Measurements from ENCODE around the gene PHF20.
"Not testable (repeated sequence)": the region's sequence is repeated elsewhere in the genome, so short reads cannot be mapped to it uniquely, and the experiment has no call there.

The PHF20 gene

GRCh38 chr20:35739294-35740163 is 32.3 kb upstream of the PHF20 start:
- no peak for DNase-seq (ENCODE audit: low spot score)

GRCh38 chr20:35741892-35742740 is 29.7 kb upstream of the PHF20 start, which contains the start of gene RBM39:
Gene RBM39, minus strand, starts transcription at chr20:35742260. Its CDS starts 1,386 bp downstream, at chr20:35740874.
- DNase-seq (ENCODE audit: low spot score) = peak; percentile 100

GRCh38 chr20:35742741-35743523 is 28.9 kb upstream of the PHF20 start:
- peak; percentile 23 for DNase-seq (ENCODE audit: low spot score)

- DNase-seq (ENCODE audit: low spot score) = no peak
Observed at GRCh38 chr20:35743693-35744491, 27.9 kb upstream of the PHF20 start.

GRCh38 chr20:35744492-35744841 is 27.3 kb upstream of the PHF20 start:
- DNase-seq (ENCODE audit: low spot score) = not testable (repeated sequence)

- DNase-seq (ENCODE audit: low spot score) = no peak
Observed at GRCh38 chr20:35750611-35751010, 21.2 kb upstream of the PHF20 start.

GRCh38 chr20:35756404-35756803 is 15.4 kb upstream of the PHF20 start:
- no peak for DNase-seq (ENCODE audit: low spot score)

- no peak for DNase-seq (ENCODE audit: low spot score)
Observed at GRCh38 chr20:35757098-35757705, 14.6 kb upstream of the PHF20 start.

GRCh38 chr20:35761548-35761947 is 10.3 kb upstream of the PHF20 start:
- not testable (repeated sequence) for DNase-seq (ENCODE audit: low spot score)

GRCh38 chr20:35762461-35762860 is 9.4 kb upstream of the PHF20 start:
- no peak for DNase-seq (ENCODE audit: low spot score)

- DNase-seq (ENCODE audit: low spot score) = not testable (repeated sequence)
Observed at GRCh38 chr20:35764936-35765335, 6.9 kb upstream of the PHF20 start.

GRCh38 chr20:35766843-35767242 is 5.0 kb upstream of the PHF20 start:
- DNase-seq (ENCODE audit: low spot score) = no peak

- DNase-seq (ENCODE audit: low spot score) = peak; percentile 61
Observed at GRCh38 chr20:35767683-35768481, 3.9 kb upstream of the PHF20 start.

- peak; percentile 74 for DNase-seq (ENCODE audit: low spot score)
Observed at GRCh38 chr20:35768731-35769664, 2.8 kb upstream of the PHF20 start.

GRCh38 chr20:35771367-35771688 is 487 bp upstream of the PHF20 start:
- DNase-seq (ENCODE audit: low spot score) = no peak

GRCh38 chr20:35772563-35773058 is 796 bp downstream of the PHF20 start:
- no peak for DNase-seq (ENCODE audit: low spot score)

GRCh38 chr20:35773154-35773751 is 1.4 kb downstream of the PHF20 start:
- peak; percentile 19 for DNase-seq (ENCODE audit: low spot score)

GRCh38 chr20:35774391-35774790 is 2.6 kb downstream of the PHF20 start:
- no peak for DNase-seq (ENCODE audit: low spot score)

Data from putamen (tissue), 1 donor.